ENCODE measurements around the gene WDR33. TPM values are rescaled to one million over a fixed set of nuclear protein-coding genes. Genes with fewer than 3 reads are reported as not detected.
A peak's percentile ranks its signal among the peaks of the same experiment; 100 is the strongest.

The WDR33 gene
- total RNA-seq, 1 donor from 2014 or later, result 37.1 TPM

DNA sequence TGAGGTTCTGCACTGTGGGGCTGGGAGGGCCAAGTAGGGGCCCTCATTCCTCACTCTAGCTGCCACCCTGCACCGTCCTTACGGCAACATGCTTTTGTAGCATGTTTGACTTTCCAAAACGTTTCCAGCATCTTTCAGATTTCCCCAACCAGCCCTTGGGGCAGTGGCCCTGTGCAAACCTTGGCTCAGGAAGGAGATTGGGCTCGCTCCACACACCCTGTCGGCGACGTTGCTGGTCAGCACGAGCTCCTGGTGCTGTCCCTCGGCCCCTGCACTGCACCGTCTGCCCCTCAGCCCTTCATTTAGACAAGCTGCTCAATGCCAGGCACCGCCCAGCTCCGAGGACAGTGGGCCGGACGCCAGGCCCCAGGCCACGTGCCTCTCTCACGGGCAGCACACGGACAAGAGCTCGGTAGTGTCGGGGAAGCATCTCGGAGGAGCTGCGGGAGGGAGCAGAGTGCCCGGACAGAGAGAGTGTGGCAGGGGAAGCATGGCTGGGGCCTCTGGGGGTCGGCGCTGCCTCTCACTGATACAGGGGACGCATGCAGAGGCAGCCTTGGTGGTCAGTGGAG, 158.1 kb downstream of the WDR33 start:
- H3K36me3 ChIP-seq, result peaks cover 0 to 4% of the 10 kb centered on the region in 2 donors
- H3K9me3 ChIP-seq, result no peaks in the 10 kb centered on the region
- TF ChIP-seq CTCF (IDR thresholded peaks at IDR 0.05) (no peak), POLR2A (IDR thresholded peaks at IDR 0.05) (no peak), POLR2AphosphoS5 (IDR thresholded peaks at IDR 0.05; ENCODE audit: insufficient read depth in 1 of 2, low read depth in 1 of 2) (no peak)
- no peak overlapping the region for H3K27ac ChIP-seq
- no peak for DNase-seq (ENCODE audit: extremely low spot score in 2 of 2)
- H3K4me3 ChIP-seq, result no peak overlapping the region
- intact Hi-C loops (cut with DNase I), result loop anchor here (5.0 kb wide), 1 partner anchor 146 kb away; no protein-coding TSS in a partner anchor
- H3K4me1 ChIP-seq, result peaks cover 29% of the 10 kb centered on the region
- no peaks in the 10 kb centered on the region for H3K27me3 ChIP-seq

DNA sequence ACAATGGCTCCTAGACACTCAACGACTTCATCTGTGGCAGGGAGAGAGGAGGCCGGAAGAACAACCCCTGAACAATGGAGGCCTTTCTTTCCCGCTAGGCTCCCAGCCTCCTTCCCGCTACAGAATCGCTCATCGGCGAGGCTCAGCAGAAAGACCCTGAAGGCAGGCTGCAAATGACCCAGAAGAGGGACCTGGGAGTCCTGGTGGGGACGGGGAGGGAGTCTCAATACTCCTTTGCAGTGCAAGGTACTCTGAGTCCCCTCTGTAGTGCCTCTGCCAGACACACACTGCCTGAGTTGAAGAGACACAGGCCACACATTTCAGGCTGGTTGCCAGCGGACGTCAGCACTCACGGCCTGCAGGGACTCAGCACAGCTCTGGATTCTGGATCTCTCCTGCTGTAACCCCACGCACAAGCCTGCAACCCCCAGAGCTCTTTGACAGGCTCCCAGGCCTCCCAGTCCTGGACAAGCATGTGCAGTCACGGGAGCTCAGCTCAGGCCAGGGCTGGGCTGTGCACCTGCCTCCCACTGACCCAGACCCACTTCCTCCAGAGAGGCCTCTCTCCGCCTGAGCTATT, 158.9 kb downstream of the WDR33 start:
- Histone ChIP-seq H3K9me3 (no peaks in the 10 kb centered on the region), H3K27me3 (no peaks in the 10 kb centered on the region), H3K4me1 (peaks cover 28% of the 10 kb centered on the region), H3K27ac (peak overlapping the region; percentile 13), H3K36me3 (peaks cover 0 to 4% of the 10 kb centered on the region in 2 donors), H3K4me3 (no peak overlapping the region)
- intact Hi-C loops (cut with DNase I), result loop anchor here (5.0 kb wide), 1 partner anchor 145 kb away; no protein-coding TSS in a partner anchor
- TF ChIP-seq POLR2AphosphoS5 (IDR thresholded peaks at IDR 0.05; ENCODE audit: insufficient read depth in 1 of 2, low read depth in 1 of 2) (no peak), CTCF (IDR thresholded peaks at IDR 0.05) (no peak), POLR2A (IDR thresholded peaks at IDR 0.05) (no peak)
- DNase-seq (ENCODE audit: extremely low spot score in 2 of 2), result no peak

DNA sequence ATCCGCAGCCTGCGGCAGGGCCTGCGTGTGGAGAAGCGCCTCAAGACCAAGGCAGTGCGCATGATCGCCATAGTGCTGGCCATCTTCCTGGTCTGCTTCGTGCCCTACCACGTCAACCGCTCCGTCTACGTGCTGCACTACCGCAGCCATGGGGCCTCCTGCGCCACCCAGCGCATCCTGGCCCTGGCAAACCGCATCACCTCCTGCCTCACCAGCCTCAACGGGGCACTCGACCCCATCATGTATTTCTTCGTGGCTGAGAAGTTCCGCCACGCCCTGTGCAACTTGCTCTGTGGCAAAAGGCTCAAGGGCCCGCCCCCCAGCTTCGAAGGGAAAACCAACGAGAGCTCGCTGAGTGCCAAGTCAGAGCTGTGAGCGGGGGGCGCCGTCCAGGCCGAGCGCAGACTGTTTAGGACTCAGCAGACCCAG, 159.6 kb downstream of the WDR33 start:
- Histone ChIP-seq H3K9me3 (no peaks in the 10 kb centered on the region), H3K4me1 (peaks cover 33% of the 10 kb centered on the region), H3K27ac (peak overlapping the region; percentile 13), H3K27me3 (no peaks in the 10 kb centered on the region), H3K4me3 (no peak overlapping the region), H3K36me3 (peaks cover 0 to 4% of the 10 kb centered on the region in 2 donors)
- DNase-seq (ENCODE audit: extremely low spot score in 2 of 2), result no peak
- TF ChIP-seq CTCF (IDR thresholded peaks at IDR 0.05), result no peak
- no peak for TF ChIP-seq POLR2A (IDR thresholded peaks at IDR 0.05)
- TF ChIP-seq POLR2AphosphoS5 (IDR thresholded peaks at IDR 0.05; ENCODE audit: insufficient read depth in 1 of 2, low read depth in 1 of 2), result no peak
- intact Hi-C loops (cut with DNase I), result loop anchor here (5.0 kb wide), 1 partner anchor 144 kb away; no protein-coding TSS in a partner anchor

Small RNA genes lying within 50 kb of the gene (small RNA-seq; reads per million reads assigned to genes)
- gene RF00017 (not detected), gene RF00019 (not detected), gene RNU6-395P (not detected), gene RNY4P7 (0.52 reads per million)

Other genes starting within 250 kb of the WDR33 start
- gene GPR17, start 165.0 kb downstream of the WDR33 start, total RNA-seq, result not detected
- 44.2 TPM for gene LIMS2, start 135.6 kb downstream of the WDR33 start, total RNA-seq
- gene SFT2D3, start 109.7 kb downstream of the WDR33 start, total RNA-seq, result 3.7 TPM
- gene POLR2D, start 47.0 kb upstream of the WDR33 start, total RNA-seq, result 11.8 TPM
- 15.2 TPM for gene AMMECR1L, start 74.8 kb upstream of the WDR33 start, total RNA-seq
- 14.2 TPM for gene SAP130, start 216.9 kb upstream of the WDR33 start, total RNA-seq